ENCODE results near the gene TP53INP2. TPM values are rescaled to one million over a fixed set of nuclear protein-coding genes. Genes with fewer than 3 reads are reported as not detected.
"Not testable (repeated sequence)": the region's sequence is repeated elsewhere in the genome, so short reads cannot be mapped to it uniquely, and the experiment has no call there.

TP53INP2 gene
- total and polyA plus RNA-seq, 8 donors = 8.4 to 63.1 (median 26.5) TPM

- intact Hi-C loops (cut with DNase I; ENCODE audit: low total_unique reads) = no loop called here
Measured at GRCh38 chr20:34715384-34715783, 11.2 kb downstream of the TP53INP2 start.

GRCh38 chr20:34716921-34717229 lies 12.7 kb downstream of the TP53INP2 start:
- Histone ChIP-seq H3K27me3 (no peaks in the 10 kb centered on the region), H3K4me1 (peaks cover 0 to 24% (median 6%) of the 10 kb centered on the region in 4 donors), H3K27ac (no peak overlapping the region), H3K4me3 (no peak overlapping the region), H3K9me3 (no peaks in the 10 kb centered on the region), H3K36me3 (peaks cover 15 to 62% (median 46%) of the 10 kb centered on the region in 4 donors)
- WGBS, 5 donors = 97 to 100% (median 98%) methylated on average over 2 of the region's 2 CpGs
- DNase-seq = no peak
- TF ChIP-seq CTCF (IDR thresholded peaks at IDR 0.05) (no peak), POLR2AphosphoS5 (IDR thresholded peaks at IDR 0.05) (no peak), POLR2A (IDR thresholded peaks at IDR 0.05) (no peak), EP300 (IDR thresholded peaks at IDR 0.05) (no peak)
- intact Hi-C loops (cut with DNase I; ENCODE audit: low total_unique reads) = no loop called here

More at GRCh38 chr20:34715384-34715783, 11.2 kb downstream of the TP53INP2 start:
- peaks cover 3 to 31% (median 10%) of the 10 kb centered on the region in 4 donors for H3K4me1 ChIP-seq
- no peak overlapping the region for H3K4me3 ChIP-seq
- no peak overlapping the region for H3K27ac ChIP-seq
- TF ChIP-seq EP300 (IDR thresholded peaks at IDR 0.05) (no peak), POLR2AphosphoS5 (IDR thresholded peaks at IDR 0.05) (no peak), POLR2A (IDR thresholded peaks at IDR 0.05) (no peak), CTCF (IDR thresholded peaks at IDR 0.05) (no peak)
- H3K36me3 ChIP-seq = peaks cover 15 to 55% (median 41%) of the 10 kb centered on the region in 4 donors
- WGBS, 5 donors = 92 to 97% (median 95%) methylated on average over 4 of the region's 4 CpGs
- no peaks in the 10 kb centered on the region for H3K9me3 ChIP-seq
- no peak for DNase-seq
- H3K27me3 ChIP-seq = no peaks in the 10 kb centered on the region

GRCh38 chr20:34717230-34718095 lies 13.3 kb downstream of the TP53INP2 start:
- H3K27me3 ChIP-seq = no peaks in the 10 kb centered on the region
- 76 to 85% (median 82%) methylated on average over 9 of the region's 9 CpGs for WGBS, 5 donors
- H3K27ac ChIP-seq = no peak overlapping the region
- H3K4me3 ChIP-seq = no peak overlapping the region
- H3K9me3 ChIP-seq = no peaks in the 10 kb centered on the region
- H3K4me1 ChIP-seq = peaks cover 0 to 24% (median 6%) of the 10 kb centered on the region in 4 donors
- peaks cover 15 to 67% (median 48%) of the 10 kb centered on the region in 4 donors for H3K36me3 ChIP-seq
- TF ChIP-seq POLR2AphosphoS5 (IDR thresholded peaks at IDR 0.05) (no peak), POLR2A (IDR thresholded peaks at IDR 0.05) (no peak), EP300 (IDR thresholded peaks at IDR 0.05) (no peak), CTCF (IDR thresholded peaks at IDR 0.05) (no peak)
- no peak for DNase-seq
- intact Hi-C loops (cut with DNase I; ENCODE audit: low total_unique reads) = no loop called here

GRCh38 chr20:34719242-34720017 lies 15.3 kb downstream of the TP53INP2 start:
- 87 to 92% (median 90%) methylated on average over 13 of the region's 13 CpGs for WGBS, 5 donors
- H3K4me3 ChIP-seq; H3K27me3 ChIP-seq; H3K27ac ChIP-seq; intact Hi-C loops (cut with DNase I; ENCODE audit: low total_unique reads); DNase-seq; H3K9me3 ChIP-seq: not testable (repeated sequence)
- Histone ChIP-seq H3K4me1 (peaks cover 0 to 12% (median 4%) of the 10 kb centered on the region in 4 donors), H3K36me3 (peaks cover 17 to 69% (median 54%) of the 10 kb centered on the region in 4 donors)
